Activated CD4-positive, alpha-beta T cell treated with anti-CD3 and anti-CD28 coated beads, Interleukin-2, Interleukin-6, amounts not matched to agents 100 ng/mL and 50 ng/mL, durations not matched to agents 16 hours and 8 hours (primary cell): Measurements from ENCODE around the gene PBRM1.
"Not testable (repeated sequence)": the region's sequence is repeated elsewhere in the genome, so short reads cannot be mapped to it uniquely, and the experiment has no call there.

Experiments used
- DNase-seq: peaks from one replicate; pipeline ENCODE4 v3.0.0-alpha.2; 2020

PBRM1 gene

DNA sequence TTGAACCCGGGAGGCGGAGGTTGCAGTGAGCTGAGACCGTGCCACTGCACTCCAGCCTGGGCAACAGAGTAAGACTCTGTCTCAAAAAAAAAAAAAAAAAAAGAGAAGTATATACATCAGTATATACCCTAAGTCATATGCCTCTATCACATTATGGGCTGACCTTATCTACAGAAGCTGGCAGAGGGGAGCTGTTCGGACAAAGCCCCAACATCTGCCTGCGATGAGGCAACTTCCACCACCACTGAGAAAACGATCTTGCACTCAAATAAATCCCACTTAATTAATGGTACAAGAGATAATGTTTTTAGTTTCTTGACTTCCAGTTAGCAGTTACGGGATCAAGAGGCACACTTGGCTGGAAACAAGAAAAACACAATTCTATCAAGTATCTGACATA, 17.6 kb upstream of the PBRM1 start:
- no peak for DNase-seq

DNA sequence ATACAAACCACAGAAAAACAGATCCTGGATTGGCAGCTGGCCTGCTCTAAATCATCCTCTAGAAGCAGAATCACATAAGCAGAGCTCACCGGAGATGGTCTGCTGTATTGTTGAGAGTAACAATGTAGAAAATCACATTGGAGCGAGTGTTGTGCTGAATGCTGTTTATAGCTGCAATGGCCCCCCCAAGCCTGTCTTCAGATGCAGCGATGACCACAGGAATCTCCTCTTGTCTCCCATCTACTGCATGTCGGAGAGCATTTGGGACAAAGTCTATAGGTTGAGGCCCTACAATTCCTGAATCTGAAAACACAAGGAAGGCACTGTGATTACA, 11.9 kb upstream of the PBRM1 start:
- DNase-seq: no peak

DNA sequence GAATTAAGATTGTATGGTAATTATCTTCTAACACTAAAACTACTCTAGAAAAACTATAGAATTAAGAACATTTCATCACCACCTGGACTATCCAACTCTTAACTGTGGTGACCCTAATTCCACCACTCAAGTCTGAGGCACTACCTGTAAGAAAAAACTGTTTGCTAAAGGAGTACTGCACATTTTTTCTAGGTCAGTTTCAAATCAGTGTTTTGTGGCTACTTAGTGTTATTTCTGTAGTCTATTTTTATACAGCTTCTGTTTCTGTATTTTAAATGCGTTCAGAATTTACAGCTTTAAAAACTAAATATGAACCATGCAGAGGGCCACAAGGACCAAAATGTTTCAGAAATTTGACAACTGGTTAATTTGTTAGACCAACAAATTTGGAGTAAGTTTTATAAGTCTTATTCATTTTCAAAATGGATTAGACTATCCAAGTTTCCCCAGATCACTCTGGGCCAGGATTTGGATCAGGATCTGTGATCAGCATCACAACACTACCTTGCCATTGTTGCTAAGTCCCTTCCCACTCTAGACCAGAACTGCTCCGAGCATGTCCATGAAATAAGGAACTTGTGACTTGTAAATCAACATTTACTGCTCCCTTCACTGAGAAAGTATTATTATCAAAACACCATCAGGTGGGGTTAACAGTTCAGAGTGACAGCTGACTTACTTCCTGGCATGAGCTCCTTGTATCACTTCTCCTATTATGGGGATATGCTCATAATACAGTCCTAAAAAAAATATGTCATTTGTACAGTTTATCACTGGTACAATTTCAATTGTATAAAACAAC, 11.3 kb upstream of the PBRM1 start:
- no peak for DNase-seq

DNA sequence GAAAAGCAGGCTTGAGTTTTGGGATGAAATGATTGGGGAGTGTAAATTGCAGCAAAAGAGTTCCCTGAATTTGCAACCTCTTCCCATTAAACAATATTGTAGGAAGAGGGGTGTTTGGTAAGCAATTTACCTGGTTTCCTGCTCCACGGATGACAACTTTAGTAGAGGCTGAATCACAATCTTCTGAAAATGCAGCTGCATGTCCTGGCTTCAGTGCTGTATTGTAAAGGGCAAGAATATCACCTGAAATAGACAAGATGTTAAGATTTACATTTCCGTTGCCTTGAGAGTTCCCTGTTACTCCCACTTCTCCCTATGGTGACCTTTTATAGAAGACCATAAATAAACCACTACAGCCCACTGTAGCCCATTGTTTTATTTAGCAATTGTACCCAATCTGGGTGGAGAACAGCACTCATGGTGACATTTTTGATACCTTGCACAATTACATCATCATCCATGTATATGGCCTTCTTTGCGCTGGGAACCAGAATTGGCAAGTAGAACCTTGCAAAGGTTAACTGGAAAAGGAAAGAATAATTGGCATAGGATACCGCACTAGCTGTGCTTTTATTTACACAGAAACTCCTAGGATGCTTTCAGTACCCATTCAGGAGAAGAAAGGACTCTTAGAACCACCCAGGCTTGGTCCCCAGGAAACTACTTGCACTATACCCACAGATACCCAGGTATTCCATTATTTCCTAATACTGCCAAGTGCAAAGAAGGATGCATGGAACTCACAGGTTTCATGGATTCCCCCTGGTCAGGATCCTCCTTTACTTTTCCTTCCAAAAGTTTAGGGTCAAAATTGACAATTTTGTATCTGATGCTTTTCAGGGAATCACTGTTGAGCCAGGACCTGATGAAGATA, 10.3 kb upstream of the PBRM1 start:
- no peak for DNase-seq

DNA sequence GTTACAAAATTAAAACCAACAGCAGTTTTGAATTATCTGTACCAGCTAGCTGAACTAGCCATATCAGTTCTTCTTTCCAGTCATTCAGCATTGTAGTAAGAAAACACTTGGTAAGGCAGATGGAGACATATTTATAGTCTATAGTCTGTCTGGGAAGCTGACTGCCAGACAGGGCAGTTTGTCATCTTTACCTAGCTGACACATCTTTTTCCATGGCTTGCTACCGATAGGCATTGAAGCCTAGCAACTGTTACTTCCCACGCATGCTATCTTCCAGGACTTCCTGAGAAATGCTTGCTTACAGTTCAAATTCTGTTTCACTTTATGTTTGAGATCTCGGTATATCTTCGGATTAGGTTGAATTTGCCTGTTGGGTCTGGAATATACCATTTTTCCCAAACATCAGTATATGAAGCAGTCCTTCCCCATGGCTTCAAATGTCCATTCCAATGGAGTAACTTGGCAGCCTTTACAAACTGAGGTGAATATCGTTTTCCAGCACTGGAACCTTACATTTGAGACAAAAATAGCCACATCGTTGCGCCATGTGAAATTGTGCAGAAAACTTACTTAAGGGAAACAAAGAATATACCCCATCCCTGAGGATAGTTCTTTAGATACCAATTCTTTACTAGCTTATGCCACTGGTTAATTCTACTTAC, 8.9 kb upstream of the PBRM1 start:
- DNase-seq: no peak

DNA sequence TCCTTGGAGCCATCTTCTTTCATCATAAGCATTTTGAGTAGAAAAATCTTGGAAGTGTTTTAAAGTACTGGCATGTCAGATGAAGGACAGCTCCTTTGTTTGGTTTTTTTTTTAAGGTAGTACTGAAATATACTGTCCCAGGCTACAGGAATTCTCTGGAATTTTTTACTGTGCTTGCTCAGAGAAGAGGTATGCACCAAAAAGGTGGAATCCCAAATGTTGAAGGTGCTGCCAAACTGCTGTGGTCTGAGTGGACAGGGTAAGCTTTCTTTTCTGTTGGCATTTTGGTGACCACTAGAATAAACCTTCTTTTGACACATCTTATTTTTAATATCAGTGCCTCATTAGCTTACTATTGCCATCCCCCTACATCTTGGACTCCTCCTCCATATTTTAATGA, 7.4 kb upstream of the PBRM1 start:
- DNase-seq: no peak

DNA sequence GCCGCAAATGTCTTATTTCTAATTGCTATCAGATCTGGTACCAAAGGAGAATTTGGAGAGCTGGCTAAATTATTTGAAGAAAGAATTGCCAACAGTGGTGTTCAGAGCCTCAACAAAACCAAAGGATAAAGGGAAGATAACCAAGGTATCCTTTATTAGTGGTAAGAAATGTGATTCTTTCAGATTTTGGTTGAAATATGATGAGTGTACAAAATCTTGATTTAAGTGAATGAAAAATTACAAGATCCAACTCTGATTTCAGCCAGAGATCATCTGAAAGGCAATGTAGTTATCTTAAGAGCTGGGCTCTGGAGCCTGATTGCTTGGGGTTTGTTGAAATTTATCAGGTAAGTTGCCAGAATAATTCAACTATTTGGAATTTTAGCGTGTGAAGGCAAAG, 4.8 kb upstream of the PBRM1 start:
- DNase-seq: no peak

DNA sequence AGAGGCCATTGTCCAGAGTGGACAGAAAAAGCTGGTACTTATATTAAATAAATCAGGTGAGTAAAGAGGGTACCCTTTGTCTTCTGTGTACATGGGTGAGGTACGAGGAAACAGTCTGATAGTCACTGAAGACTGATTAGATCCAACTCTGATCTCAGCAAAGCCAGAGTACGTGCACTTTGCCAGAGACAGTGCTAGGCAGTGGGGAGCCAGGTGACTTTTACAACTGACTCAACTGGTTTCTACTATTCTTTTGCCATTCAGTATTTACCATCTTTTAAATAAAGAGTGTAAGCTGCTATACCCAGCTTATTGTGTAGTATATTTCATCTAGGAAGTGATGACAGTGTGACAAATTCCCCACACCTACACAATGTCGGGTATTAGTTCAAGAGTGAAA, 3.4 kb upstream of the PBRM1 start:
- DNase-seq: no peak

DNA sequence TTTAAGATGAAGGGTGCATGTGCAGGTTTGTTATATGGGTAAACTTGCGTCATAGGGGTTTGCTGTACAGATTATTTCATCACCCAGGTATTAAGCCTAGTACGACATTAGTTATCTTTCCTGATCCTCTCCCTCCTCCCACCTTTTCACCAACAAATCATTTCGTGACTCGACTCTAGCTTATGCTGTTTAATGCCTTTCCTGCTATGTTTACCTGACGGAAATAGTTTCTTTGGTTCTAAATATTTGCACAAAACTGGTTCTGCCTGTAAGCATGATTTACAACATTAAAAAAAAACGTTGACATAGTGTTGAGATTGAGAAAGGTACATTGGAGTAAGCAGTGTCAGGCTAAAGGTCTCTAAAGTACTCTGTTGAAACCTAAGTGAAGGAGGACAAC, 2.6 kb upstream of the PBRM1 start:
- DNase-seq: no peak

DNA sequence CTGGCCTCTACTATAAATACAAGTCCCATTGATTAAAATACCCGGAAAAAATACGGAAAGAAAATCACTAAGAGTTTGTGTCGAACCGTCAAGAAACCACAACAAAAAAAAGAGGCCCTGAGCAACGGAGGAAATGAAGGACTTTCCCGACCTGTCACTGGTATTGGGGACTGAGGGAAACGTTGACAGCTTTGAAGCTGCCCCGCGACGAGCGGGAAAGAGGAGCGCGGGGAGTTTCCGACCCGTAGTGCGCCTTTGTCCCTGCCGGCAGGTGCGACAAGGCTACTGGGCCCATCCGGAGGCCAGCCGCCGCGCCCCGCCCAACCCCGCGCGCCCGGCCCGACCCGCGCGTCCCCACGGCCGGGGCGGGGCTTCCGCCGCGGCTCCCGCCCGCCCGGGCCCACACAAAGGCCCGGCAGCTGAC, 416 bp downstream of the PBRM1 start:
- DNase-seq: peak; percentile 90

DNA sequence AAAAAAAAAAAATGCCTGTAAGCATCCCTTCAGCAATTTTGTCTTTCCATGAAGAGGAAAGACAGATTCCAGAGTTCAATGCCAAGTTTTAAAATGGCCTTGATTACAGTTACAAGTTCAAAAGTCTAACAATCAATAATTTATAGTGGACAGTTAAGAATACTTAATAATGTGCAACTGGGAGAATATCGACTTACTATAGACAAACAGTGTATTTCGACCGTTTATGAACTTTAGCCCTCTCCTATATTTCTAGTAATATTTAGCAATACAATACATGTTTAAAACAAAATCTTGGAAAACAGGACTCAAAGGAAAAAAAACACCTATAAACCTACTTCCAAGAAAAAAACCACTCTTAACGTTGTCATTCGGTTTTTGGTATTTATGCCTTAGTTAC, 1.5 kb downstream of the PBRM1 start:
- DNase-seq: no peak

DNA sequence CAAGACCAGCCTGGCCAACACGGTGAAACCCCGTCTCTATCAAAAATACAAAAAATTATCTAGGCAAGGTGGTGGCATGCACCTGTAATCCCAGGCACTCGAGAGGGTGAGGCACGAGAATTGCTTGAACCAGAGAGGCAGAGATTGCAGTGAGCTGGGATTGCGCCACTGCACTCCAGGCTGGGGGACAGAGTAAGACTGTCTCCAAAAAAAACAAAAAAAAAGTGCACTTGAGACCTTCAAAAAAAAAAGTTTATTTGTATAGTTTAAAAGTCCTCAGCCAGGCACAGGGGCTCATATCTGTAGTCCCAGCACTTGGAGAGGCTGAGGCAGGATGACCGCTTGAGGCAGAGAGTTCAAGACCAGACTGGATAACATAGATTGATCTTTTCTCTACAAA, 2.1 kb downstream of the PBRM1 start:
- DNase-seq: no peak

DNA sequence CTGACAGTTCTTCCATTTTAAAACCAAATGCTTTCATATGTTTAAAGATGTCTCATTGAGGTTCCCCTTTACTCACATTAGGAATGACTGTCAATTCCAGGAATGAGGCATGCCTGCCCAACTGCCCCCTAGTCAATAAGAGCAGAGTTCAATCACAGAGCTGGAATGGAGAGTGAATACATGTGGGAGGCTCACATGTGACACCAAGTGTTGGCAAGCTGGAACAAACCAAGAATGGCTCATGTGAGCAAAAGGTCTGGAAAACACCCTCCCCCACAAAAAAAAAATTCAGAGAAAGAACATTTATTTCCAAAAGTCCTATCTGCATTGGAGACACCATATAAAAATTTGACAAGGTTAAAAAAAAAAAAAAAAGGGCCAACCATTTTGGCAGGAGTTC, 3.7 kb downstream of the PBRM1 start:
- DNase-seq: peak; percentile 79

DNA sequence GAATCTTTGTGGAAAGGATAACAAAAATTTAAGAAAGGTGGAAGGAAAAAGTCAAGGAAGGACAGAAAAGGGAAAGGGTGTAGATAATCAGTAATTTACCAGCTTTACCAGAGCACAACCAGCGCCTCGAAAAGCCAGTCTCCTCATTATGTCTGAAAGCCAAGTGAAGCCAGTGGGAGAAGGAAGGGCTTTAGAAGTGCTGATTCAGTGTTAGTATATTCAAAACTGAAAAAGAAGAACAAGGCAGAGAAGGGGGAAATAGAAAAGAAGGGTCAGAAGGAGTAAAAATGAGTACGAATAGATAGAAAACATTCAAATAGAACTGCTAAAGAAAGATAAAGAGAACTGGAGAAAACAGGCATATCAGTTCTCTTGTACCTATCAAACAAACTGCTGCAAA, 4.1 kb downstream of the PBRM1 start:
- DNase-seq: no peak

DNA sequence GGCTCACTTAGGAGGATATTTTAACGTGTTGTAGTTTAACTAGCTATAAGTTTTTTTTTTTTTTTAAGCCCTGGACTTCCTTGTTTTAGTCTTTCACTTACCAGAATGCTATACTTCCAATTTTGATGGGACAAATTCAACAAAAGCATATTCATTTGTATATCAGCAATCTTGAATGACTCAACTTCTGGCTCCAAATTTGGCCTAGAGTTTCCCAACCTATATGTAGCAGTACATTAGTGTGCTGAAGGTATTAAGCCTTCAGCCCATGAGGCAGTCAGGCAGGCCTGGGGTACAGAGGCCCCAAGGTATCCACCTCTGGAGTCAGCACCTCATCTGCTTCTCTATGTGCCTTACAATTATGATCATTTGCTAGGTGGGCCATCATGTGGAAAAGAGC, 5.9 kb downstream of the PBRM1 start:
- DNase-seq: no peak

DNA sequence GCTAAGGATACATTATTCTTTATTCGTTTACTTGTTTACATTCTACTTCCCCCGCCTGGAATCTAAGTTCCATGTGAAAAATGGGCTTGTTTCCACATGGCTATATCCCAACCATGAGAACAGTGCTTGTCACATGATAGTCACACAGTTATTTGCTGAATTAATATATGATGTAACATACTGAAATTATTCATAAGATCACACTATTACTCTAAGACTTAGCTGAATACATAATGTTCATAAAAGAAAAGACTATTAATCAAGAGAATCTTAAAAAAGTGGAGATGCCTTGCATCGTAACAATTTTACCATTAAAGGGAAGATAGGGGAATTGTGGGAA, 6.5 kb downstream of the PBRM1 start:
- no peak for DNase-seq

DNA sequence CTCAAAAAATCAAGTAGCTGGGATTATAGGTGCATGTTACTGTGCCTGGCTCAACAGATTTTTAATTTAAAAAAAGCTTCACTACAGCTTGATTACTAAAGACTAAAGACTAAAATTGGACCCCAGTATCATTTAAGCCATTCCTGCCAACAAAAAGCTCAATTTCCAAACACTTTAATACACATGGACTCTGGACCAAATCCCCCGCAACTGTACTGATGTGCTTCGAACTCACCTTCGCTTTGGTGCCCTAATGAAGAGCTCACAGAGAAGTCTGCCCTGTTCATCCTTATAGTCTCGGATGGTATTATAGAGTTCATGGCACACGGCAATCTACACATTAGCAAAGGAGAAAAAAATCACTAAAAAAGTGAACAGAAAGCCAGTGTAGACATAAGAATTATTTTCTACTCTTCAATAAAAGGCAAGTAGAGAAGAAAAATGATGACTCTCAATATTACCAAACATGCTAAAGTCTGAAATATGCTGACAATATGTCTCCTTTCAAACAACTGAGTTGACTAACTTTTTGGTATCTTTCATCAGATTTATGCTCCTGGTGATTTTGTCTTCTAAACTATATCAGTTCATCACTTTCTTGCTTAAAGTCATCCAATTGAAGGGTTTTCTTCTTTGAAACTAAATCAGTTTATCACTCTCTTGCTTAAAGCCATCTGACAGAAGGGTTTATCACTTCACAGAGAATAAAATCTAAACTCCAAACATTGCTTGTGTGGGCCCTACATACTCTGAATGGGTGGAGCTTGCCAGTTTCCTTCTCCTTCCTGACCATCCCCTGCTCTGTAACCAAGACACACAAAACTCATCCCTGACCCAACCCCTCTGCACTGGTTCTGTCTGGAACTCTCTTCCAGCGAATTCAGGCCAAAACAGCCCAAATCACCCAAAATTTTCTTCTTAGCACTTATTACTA, 7.2 kb downstream of the PBRM1 start:
- no peak for DNase-seq

DNA sequence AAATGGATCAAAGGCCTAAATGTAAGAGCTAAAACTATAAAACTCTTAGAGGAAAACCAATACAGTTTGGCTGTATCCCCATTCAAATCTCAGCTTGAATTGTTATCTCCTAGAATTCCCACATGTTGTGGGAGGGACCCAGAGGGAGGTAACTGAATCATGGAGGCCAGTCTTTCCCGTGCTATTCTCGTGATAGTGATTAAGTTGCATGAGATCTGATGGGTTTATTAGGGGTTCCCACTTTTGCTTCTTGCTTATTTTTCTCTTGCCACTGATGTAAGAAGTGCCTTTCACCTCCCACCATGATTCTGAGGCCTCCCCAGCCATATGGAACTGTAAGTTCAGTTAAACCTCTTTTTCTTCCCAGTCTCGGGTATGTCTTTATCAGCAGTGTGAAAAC, 9.5 kb downstream of the PBRM1 start:
- DNase-seq: not testable (repeated sequence)

DNA sequence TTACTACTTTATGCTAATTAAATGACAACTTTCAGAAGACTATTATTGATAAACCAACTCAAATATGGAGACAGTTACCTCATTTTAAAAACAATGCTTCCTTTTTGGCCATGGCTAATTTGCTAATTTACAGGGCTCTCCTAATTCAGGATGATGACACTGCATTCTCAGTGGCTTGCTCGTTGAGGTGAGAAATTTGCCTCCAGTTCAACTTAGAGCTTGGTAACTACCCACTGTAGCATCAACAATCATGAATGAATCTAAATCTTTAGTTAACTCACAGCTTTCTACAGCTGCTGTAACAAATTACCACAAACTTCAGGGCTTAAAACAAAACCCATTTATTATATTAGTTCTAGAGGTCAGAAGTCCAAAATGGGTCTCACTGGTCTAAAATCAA, 14.0 kb downstream of the PBRM1 start:
- DNase-seq: peak; percentile 50

DNA sequence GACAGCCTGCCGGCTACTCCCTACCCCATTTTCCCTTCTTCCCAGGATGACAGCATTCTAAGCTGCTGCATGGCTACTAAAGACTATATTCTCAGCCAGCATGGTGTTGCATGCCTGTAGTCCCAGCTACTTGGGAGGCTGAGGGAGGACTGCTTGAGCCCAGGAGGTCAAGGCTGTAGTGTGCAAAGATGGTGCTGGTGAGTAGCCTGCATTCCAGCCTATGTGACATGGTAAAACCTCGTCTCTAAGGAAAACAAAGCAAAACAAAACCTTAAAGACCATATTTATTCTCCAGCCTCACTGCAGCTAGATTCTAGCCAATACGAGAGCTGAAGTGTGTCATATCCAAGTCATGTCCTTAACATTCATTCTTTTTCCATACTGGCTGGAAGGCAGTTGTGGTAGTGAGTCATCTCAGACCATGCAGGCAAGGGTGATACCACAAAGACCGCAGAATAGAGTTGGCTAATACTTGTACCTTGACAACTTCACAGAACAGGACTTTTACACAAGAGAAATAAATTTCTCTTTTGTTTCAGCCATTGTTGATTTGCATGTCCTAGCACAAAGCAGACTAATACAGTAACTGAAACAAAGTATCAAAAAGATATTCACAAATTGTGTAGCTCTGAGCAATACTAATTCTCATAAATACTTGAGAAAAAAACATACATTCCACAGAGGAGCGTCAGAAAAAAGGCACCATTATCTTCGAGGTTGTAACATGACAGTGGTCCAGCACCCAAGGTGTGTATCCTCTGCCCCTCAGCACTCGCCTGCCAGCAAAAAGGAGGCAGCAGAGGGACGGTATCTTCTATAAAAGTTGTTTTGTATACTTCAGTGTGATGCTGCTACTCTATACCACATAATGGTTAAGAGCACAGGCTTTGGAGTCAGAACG, 14.8 kb downstream of the PBRM1 start:
- peak; percentile 92 for DNase-seq

DNA sequence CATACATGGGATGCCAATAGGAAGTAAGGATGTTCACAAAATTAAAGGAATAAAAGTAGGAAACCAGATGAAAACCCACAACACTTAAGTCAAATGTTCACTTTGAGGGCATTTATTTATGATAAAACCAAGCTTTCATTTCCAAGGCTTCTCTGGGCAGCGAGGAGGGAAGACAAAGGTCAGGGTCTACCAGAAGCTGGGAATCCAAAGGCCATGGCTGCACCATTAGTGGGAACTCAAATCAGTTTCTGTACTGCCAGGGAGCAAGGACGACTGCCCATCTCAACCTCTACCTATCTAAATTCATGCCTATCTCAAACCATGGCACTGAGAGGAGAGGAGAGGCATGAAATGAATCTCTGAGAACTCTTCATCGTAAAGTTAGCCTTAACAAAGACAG, 22.6 kb downstream of the PBRM1 start:
- DNase-seq: no peak

DNA sequence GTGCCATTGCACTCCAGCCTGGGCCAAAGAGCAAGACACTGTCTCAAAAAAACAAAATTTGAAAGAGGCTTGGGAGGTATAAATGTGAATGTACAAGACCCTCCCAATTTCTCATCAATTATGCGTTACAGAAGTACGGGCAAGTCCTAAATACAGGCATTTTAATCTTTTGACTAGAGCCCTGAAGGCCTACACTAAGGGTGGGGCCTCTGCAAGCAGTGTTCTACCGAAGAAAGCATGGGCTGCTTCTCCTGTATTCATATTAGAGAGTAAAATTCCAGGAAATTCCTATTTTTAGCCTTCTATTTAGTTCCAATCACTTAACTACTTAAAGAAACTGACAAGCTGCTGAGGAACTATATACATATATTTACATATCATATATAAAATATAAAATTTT, 25.7 kb downstream of the PBRM1 start:
- no peak for DNase-seq
